Fibroblast of lung (primary cell): Measurements from ENCODE around the gene CGB7.
"Not testable (repeated sequence)": the region's sequence is repeated elsewhere in the genome, so short reads cannot be mapped to it uniquely, and the experiment has no call there.

ENCODE experiments used
- CTCF ChIP-seq, 2 donors: IDR thresholded peaks in 1 of 2; conservative IDR thresholded peaks in 1 of 2; 1 replicate in 1 of 2; 2 replicates in 1 of 2; pipeline ENCODE4 v1.5.1; 2011 to 2012; ENCODE audit warnings: low read length in 2 of 2, control low read depth in 1 of 2, inconsistent platforms in 1 of 2, low read depth in 1 of 2, mild to moderate bottlenecking in 1 of 2
- EZH2 ChIP-seq: IDR thresholded peaks from 2 replicates; pipeline ENCODE4 v1.5.1; 2012; ENCODE audit warnings: low read length, control low read depth, mild to moderate bottlenecking; ENCODE audit errors: missing control alignments

- not testable (repeated sequence) for TF ChIP-seq CTCF (conservative IDR thresholded peaks at IDR 0.05 in 1 of 2, IDR thresholded peaks at IDR 0.05 in 1 of 2; ENCODE audit: low read depth in 1 of 2, low read length in 2 of 2); EZH2
Observed at GRCh38 chr19:49042666-49043065, 14.9 kb downstream of the CGB7 start.
